ENCODE data around the gene SSTR3.

DNA sequence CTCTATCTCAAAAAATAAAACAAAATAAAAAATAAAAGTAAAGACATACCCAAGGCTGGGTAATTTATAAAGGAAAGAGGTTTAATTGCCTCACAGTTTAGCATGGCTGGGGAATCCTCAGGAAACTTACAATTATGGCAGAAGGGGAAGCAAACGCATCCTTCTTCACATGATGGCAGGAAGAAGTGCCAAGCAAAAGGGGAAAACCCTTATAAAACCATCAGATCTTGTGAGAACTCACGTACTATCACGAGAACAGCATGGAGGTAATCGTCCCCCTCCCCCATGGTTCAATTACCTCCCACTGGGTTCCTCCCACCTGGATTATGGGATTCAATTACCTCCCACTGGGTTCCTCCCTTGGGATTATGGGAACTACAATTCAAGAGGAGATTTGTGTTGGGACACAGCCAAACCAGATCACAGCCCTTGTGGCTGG, 8.3 kb upstream of the SSTR3 start:
- TF ChIP-seq, protein P1, sequence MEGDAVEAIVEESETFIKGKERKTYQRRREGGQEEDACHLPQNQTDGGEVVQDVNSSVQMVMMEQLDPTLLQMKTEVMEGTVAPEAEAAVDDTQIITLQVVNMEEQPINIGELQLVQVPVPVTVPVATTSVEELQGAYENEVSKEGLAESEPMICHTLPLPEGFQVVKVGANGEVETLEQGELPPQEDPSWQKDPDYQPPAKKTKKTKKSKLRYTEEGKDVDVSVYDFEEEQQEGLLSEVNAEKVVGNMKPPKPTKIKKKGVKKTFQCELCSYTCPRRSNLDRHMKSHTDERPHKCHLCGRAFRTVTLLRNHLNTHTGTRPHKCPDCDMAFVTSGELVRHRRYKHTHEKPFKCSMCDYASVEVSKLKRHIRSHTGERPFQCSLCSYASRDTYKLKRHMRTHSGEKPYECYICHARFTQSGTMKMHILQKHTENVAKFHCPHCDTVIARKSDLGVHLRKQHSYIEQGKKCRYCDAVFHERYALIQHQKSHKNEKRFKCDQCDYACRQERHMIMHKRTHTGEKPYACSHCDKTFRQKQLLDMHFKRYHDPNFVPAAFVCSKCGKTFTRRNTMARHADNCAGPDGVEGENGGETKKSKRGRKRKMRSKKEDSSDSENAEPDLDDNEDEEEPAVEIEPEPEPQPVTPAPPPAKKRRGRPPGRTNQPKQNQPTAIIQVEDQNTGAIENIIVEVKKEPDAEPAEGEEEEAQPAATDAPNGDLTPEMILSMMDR (IDR thresholded peaks at IDR 0.05): no peak
- TF ChIP-seq, protein P2, sequence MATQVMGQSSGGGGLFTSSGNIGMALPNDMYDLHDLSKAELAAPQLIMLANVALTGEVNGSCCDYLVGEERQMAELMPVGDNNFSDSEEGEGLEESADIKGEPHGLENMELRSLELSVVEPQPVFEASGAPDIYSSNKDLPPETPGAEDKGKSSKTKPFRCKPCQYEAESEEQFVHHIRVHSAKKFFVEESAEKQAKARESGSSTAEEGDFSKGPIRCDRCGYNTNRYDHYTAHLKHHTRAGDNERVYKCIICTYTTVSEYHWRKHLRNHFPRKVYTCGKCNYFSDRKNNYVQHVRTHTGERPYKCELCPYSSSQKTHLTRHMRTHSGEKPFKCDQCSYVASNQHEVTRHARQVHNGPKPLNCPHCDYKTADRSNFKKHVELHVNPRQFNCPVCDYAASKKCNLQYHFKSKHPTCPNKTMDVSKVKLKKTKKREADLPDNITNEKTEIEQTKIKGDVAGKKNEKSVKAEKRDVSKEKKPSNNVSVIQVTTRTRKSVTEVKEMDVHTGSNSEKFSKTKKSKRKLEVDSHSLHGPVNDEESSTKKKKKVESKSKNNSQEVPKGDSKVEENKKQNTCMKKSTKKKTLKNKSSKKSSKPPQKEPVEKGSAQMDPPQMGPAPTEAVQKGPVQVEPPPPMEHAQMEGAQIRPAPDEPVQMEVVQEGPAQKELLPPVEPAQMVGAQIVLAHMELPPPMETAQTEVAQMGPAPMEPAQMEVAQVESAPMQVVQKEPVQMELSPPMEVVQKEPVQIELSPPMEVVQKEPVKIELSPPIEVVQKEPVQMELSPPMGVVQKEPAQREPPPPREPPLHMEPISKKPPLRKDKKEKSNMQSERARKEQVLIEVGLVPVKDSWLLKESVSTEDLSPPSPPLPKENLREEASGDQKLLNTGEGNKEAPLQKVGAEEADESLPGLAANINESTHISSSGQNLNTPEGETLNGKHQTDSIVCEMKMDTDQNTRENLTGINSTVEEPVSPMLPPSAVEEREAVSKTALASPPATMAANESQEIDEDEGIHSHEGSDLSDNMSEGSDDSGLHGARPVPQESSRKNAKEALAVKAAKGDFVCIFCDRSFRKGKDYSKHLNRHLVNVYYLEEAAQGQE (IDR thresholded peaks at IDR 0.05; ENCODE audit: insufficient read depth in 1 of 2, low read depth in 2 of 2, low read length in 1 of 2): no peak
- TF ChIP-seq POLR2AphosphoS5 (IDR thresholded peaks at IDR 0.05; ENCODE audit: low read depth, low read length) (no peak), TCF7L2 (IDR thresholded peaks at IDR 0.05; ENCODE audit: low read depth, low read length) (no peak)

Data from Panc1 (cell line).